GM21390 (cell line): Measurements from ENCODE around the gene CEP70.
"Not testable (repeated sequence)": the region's sequence is repeated elsewhere in the genome, so short reads cannot be mapped to it uniquely, and the experiment has no call there.

Source experiments
- ATAC-seq: cut with Tn5 transposase; IDR thresholded peaks from one replicate; pipeline ENCODE4 v1.9.1; 2021; ENCODE audit not compliant: unreplicated experiment

CEP70 gene

DNA sequence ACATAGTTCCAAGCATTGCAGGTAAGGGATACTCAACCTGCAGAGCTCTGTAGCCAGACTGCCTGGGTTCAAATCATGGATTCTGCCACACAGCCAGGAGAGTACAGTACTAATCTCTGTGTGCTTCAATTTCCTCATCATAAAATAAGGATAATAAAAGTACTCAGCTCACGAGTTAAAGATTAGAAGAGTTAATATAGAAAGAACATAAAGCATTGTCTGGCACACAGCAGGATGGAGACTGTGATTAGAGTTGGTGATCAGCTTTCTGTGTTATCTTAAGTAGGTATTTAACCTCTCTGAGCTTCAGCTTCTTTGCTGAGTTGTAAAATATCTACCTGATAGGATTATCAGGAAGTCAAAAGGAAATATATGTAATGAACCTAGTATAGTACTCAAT is 2.7 kb downstream of the CEP70 start:
- no peak for ATAC-seq

DNA sequence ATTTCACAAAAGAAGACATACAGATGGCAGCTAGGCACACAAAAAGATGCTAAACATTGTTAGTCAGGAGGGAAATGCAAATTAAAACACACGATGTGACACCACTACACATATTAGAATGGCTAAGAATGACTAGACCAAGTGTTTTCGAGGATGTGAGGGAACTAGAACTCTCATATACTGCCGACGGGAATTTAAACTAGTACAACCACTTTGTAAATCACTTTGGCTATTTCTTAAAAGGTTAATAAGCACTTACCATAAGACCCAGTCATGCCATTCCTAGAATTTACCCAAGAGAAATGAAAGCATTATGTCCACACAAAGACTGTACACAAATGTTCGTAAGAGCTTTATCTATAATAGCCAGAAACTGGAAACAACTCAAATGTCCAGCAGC is 5.6 kb downstream of the CEP70 start:
- ATAC-seq = no peak

DNA sequence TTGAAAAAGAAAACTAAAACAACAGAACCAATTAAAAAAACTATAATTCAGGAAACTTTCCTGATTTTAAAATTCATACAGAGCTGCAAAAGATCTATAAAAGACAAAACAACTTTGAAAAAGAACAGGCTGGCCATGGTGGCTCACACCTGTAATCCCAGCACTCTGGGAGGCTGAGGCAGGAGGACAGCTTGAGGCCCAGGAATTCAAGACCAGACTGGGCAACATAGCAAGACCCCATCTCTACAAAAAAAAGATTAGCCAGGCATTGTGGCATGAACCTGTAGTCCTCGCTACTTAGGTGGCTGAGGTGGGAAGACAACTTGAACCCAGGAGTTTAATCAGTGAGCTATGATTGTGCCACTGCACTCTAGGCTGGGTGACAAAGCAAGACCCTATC is 6.7 kb downstream of the CEP70 start:
- ATAC-seq = no peak

DNA sequence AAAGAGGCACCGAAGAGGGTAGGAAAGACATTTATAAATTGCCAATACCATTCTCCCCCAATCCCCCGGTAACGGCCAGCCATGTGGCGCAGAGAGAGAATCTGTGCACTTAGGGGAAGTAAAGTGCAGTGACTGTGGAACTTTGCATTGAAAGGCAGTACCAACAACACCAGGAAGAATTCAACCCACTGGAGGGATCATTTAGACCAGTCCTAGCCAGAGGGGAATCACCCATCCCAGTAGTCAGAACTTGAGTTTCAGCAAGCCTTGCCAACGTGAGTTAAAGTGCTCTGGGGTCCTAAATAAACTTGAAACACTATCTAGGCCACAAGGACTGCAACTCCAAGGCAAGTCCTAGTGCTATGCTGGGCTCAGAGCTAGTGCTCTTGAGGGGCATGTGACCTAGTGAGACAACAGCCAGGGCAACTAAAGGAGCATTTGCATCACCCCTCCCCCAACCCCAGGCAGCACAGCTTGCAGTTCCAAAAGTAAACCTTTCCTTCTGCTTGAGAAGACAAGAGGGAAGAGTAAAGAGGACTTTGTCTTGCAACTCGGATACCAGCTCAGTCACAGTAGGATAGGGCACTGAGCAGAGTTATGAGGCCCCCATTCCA is 15.0 kb downstream of the CEP70 start:
- no peak for ATAC-seq

DNA sequence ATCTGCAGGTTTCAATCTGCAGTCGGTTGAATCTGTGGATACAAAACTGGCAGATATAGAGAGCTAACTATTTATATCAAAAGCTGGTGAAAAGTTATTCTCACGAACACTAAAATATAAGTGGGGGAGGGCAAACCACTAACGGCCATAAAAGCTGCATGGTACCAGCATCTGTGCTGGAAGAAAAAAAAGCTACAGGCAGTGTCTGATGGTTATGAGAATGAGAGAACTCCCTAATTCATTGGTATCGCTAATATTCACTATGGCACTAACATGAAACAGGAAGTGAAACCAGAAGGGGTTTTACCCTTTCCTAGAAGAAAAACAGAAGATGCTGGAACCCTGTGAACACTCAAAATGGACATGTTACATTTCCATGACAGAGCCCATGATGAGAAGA is 15.9 kb downstream of the CEP70 start:
- ATAC-seq = peak; percentile 78

DNA sequence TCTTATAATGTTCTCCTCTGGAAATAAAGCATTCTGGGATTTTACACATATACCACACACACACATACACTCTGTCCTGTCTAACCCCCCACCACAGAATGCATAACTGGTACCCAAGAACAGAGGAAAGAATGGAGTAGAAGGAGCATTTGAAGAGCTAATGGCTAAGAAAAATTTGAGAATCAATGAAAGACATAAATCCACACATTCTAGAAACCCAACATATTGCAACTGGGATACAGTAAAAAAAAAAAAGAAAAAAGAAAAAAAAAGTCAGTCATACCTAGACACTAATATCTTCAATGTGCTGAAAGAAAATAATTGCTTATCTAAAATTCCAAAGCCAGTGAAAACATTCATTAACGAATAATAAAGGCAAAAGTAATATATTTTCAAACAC is 20.9 kb downstream of the CEP70 start:
- ATAC-seq = no peak

DNA sequence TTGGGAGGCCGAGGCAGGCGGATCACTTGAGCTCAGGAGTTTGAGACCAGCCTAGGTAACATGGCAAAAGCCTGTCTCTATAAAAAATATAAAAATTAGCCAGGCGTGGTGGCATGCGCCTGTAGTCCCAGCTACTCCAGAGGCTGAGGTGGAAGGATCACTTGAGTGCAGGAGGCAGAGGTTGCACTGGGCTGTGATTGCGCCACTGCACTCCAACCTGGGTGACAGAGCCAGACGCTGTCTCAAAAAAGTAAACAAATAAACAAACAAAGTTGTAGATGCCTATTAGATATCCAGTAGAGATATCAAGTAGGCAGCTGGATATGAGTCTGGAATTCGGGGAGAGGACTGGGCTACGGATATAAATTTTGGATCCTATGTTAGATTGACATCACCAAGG is 24.4 kb downstream of the CEP70 start:
- ATAC-seq = not testable (repeated sequence)

DNA sequence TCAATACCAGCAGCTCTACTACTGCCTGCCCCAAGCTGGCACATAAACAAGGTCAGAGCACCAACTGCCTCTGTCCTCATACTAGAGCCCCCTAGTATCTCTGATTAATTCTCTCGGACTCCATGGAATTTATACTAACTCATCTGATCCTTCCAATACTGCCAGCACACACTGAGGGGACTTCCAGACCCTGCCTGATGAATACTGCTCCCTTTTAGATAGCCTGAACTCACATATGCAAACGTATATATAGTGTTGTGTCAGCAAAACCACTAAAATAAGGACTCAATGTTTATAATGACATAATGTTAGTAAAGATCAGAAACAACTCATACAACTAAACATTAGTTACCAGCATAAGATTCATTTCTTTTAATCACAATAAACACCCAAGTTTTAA is 25.0 kb downstream of the CEP70 start:
- no peak for ATAC-seq

DNA sequence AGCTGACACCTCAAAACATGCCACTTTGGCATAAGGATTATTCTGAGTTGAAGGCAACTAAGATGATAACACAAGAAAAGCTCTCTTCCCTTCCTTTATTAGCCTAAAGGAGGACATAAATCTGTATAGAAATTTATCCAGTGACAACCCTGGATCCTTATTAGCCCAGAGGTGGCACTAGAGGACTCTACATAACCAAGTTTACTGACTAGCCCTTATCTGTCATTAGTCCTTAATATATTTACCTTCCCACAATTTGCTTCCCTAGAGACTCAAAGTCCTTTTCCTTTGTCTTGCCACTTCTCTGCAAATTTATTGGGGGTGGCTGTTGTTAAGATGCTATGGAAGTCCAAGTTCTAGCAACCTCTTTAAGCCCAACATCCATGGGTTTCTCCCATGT is 26.7 kb downstream of the CEP70 start:
- no peak for ATAC-seq

DNA sequence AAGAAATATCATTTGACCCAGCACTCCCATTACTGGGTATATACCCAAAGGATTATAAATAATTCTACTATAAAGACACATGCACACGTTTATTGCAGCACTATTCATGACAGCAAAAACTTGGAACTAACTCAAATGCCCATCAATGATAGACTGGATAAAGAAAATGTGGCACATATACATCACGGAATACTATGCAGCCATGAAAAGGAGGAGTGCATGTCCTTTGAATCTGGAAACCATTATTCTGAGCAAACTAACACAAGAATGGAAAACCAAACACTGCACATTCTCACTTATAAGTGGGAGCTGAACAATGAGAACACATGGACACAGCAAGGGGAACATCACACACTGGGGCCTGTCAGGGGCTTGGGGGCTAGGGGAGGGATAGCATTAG is 27.8 kb downstream of the CEP70 start:
- ATAC-seq = not testable (repeated sequence)

DNA sequence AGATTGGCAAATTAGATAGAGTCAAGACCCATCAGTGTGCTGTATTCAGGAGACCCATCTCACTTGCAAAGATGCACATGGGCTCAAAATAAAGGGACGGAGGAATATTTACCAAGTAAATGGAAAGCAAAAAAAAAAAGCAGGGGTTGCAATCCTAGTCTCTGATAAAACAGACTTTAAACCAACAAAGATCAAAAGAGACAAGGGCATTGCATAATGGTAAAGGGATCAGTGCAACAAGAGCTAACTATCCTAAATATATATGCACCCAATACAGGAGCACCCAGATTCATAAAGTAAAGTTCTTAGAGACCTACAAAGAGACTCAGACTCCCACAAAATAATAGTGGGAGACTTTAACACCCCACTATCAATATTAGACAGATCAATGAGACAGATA is 31.2 kb downstream of the CEP70 start:
- ATAC-seq = not testable (repeated sequence)

DNA sequence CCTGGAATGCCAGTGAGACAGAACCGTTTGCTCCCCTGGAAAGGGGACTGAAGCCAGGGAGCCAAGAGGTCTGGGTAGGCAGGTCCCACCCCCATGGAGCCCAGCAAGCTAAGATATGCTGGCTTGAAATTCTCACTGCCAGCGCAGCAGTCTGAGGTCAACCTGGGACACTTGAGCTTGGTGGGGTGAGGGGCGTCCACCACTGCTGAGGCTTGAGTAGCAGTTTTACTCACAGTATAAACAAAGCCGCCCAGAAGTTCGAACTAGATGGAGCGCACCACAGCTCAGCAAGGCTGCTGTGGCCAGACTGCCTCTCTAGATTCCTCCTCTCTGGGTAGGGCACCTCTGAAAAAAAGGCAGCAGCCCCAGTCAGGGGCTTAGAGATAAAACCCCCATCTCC is 33.6 kb downstream of the CEP70 start:
- ATAC-seq = no peak

DNA sequence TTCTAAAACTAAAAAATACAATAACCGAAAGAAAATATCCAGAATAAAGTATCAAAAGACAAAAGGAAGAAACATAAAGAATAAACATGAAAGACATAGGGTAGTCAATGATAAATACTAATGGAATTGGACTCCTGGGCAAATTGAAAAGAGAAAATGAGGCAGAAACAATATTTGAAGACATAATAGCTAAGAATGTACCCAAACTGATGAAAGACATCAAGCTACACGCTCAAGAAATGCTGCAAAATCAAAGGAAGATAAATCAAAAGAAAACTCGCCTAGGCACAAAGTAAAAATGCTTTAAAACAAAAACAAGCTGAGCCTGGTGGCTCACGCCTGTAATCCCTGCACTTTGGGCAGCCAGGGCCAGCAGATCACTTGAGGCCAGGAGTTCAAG is 34.9 kb downstream of the CEP70 start:
- no peak for ATAC-seq

DNA sequence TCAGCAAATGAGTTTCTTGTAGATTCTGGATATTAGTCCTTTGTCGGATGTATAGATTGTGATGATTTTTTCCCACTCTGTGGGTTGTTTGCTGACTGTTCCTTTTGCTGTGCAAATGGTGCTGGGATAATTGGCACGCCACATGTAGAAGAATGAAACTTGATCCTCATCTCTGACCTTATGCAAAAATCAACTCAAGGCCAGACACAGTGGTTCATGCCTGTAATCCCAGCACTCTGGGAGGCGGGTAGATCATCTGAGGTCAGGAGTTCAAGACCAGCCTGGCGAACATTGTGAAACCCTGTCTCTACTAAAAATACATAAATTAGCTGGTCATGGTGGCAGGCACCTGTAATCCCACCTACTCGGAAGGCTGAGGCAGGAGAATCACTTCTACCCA is 39.3 kb downstream of the CEP70 start:
- not testable (repeated sequence) for ATAC-seq

DNA sequence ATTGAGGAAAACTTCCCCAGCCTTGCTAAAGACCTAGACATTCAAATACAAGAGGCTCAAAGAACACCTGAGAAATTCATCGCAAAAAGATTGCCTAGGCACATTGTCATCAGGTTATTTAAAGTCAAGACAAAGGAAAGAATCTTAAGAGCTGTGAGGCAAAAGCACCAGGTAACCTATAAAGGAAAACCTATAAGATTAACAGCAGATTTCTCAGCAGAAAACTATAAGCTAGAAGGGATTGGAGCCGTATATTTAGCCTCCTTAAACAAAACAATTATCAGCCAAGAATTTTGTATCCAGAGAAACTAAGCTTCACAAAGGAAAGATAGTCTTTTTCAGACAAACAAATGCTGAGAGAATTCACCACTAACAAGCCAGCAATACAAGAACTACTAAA is 43.1 kb downstream of the CEP70 start:
- not testable (repeated sequence) for ATAC-seq

DNA sequence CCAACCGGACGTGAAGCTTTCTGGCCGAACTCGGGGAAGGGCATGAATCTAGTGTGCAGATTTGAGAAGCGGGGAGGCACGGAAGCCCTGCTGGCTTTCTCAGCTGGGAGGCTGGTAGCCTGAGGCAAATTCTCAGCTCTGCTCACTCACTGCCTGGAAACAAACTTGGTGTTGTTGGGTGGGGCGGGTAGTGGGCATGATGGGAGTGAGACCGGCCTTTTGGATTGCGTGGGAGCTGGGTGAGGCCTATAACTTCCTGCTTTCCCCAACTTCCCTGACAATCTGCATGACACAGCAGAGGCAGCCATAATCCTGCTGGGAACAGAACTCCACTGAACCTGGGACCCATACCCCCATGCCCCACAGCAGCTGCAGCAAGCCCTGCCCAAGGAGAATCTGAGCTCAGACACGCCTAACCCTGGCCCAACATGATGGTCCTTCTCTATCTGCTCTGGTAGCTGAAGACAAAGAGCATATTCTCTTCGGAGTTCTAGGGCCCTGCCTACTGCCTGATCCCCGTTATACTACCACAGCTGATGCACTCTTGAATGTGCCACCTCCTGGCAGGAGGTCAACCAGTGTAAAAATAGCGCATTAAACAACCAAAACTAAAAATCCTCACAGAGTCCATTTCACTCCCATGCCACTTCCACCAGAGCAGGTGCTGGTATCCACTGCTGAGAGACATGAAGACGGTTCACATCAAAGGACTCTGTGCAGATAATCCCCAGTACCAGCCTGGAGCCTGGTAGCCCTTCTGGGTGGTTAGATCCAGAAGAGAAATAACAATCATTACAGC is 44.7 kb downstream of the CEP70 start:
- ATAC-seq = no peak

DNA sequence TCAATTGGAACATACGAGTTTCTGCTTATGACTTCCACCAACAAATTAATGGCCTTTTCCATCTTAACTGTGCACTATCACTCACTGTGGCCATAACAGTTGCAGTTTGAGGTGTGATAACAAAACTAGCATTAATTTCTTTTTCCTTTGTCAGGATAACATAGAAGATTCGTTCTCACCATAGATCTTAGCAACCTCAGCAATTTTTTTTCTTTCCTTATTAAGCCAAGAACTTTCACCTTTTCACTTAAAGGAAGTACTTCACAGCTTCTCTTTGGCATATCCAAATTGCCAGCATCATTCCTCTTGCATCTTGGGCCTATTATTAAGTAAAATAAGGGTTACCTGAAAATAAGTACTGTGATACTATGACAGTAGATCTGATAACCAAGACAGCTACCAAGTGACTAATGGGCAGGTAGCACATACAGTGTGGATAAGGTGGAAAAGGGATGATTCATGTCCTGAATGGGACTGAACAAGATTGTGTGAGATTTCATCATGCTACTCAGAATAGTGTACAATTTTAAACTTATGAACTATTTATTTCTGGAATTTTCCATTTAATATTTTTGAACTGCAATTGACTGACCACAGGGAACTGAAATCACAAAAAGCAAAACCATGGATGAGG is 46.6 kb downstream of the CEP70 start:
- ATAC-seq = no peak

DNA sequence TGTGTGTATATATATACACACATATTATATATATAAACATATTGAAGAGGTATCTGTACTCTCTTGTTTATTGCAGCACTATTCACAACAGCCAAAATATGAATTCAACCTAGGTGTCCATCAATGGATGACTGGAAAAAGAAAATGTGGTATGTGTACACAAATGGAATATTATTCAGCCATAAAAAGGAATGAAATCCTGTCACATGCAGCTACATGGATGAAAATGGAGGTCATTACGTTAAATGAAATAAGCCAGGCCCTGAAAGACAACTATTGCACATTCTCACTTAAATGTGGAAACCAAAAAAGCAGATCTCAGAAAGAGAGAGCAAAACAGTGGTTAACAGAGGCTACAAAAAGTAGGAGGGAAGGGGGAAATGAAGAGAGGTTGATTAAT is 49.5 kb downstream of the CEP70 start:
- ATAC-seq = no peak

DNA sequence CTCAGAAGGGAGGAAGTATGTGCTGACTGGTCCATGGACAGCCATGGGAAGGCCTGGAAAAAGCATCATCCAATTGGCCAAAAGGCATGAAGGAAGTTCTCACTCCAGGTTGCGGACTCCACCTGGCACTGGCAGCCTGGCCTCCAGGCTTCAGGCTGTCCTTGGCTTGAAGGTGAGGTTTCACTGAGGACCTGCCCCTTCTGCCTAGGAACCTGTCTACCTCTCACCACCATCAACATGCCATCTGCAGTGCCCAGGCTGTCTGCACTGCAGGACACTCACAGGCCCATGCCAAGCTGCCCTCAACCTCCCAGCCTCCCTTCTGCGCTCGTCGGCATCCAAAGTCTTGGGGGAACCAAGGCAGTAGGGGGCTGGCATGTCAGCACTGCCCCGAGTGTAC is 51.1 kb downstream of the CEP70 start:
- no peak for ATAC-seq

DNA sequence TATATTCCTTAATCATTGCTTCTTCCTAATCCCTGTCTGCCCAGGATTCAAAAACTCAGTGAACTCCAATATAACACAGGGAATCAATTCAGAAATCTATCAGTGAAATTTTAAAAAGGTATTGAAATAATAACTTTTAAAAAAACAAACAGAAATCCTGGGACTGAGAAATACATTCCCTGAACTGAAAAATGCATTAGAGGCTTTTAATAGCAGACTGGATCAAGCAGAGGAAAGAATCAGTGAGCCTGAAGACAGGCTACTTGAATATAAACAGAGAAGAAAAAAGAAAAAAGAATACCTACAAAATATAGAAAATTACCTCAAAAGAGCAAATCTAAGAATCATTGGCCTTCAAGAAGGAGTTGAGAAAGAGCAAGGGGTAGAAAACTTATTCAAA is 54.7 kb downstream of the CEP70 start:
- no peak for ATAC-seq

DNA sequence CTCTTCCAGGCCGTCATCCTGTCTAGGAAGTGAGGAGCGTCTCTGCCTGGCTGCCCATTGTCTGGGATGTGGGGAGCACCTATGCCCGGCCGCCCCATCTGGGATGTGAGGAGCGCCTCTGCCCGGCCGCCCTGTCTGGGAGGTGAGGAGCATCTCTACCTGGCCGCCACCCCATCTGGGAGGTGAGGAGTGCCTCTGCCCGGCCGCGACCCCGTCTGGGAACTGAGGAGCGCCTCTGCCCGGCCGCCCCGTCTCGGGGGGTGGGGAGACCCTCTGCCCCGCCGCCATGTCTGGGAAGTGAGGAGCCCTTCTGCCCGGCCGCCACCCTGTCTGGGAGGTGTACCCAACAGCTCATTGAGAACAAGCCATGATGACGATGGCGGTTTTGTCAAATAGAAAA is 72.6 kb downstream of the CEP70 start:
- ATAC-seq = not testable (repeated sequence)

DNA sequence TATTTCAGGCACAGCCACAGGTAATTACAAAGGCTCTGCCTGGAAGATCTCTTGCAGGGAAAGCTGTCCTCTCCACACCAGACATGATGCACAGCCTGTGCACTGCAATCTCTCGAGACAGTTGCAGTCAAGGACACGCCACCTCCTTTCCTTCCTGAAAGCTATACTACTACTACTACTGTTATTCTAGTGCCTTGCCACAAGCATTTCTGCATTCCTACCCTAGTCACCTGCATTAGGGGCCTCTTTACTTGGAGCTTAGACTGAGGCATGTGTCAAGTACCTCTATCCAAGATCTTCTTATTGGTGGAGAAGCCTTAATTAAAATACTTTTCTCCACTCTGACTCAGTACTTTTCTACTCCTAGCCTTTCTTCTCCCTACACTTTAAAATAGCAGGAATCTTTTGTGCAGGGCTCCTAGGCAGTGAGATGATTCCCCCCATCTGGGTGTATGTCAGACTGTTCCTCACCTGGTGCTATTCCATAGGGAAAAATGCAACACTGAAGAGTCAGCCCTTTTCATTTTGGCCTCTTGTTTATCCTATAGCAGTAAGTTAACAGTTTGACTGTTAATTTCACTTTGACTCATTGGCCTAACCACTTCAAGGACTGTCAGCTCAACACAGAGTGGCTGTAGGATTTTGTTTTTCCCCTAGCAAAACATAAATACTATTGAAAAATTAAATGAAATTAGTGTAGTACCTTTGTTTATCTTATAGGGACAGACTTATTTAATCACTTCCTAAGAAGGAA is 80.8 kb downstream of the CEP70 start:
- ATAC-seq = peak; percentile 80
